Effector memory CD4-positive, alpha-beta T cell (primary cell): ENCODE data around the gene HPCA.

Experiments used
- DNase-seq, 3 donors: peaks; one replicate each; pipeline ENCODE4 v3.0.0-alpha.2; 2020
- H3K27ac ChIP-seq: 2 replicates; pipeline ENCODE4 v1.7.0; 2013; ENCODE audit warnings: mild to moderate bottlenecking, low read length, moderate library complexity; ENCODE audit not compliant: insufficient read depth, poor library complexity, severe bottlenecking
- H3K27me3 ChIP-seq: replicated peaks from 2 replicates; pipeline ENCODE4 v1.7.0; 2013; ENCODE audit warnings: mild to moderate bottlenecking, low read length; ENCODE audit not compliant: insufficient read depth, control insufficient read depth, poor library complexity, severe bottlenecking
- H3K36me3 ChIP-seq: 2 replicates; pipeline ENCODE4 v1.7.0; 2013; ENCODE audit warnings: mild to moderate bottlenecking, low read length, moderate library complexity; ENCODE audit not compliant: control insufficient read depth, insufficient read depth
- H3K4me1 ChIP-seq: 2 replicates; pipeline ENCODE4 v1.7.0; 2013; ENCODE audit warnings: low read length, mild to moderate bottlenecking; ENCODE audit not compliant: control insufficient read depth, insufficient read depth, poor library complexity, severe bottlenecking
- H3K4me3 ChIP-seq: 2 replicates; pipeline ENCODE4 v1.7.0; 2013; ENCODE audit warnings: low read length, low read depth, mild to moderate bottlenecking; ENCODE audit not compliant: insufficient read depth, poor library complexity, severe bottlenecking
- H3K9me3 ChIP-seq: 2 replicates; pipeline ENCODE4 v1.7.0; 2013; ENCODE audit warnings: mild to moderate bottlenecking, low read length, moderate library complexity; ENCODE audit not compliant: control insufficient read depth
- total RNA-seq, 3 donors: gene quantifications; one replicate each; lab custom pipeline; 2026; lab: John Stamatoyannopoulos, UW

The HPCA gene
- 0.17 to 0.19 (median 0.17) reads per million in 3 donors for total RNA-seq

DNA sequence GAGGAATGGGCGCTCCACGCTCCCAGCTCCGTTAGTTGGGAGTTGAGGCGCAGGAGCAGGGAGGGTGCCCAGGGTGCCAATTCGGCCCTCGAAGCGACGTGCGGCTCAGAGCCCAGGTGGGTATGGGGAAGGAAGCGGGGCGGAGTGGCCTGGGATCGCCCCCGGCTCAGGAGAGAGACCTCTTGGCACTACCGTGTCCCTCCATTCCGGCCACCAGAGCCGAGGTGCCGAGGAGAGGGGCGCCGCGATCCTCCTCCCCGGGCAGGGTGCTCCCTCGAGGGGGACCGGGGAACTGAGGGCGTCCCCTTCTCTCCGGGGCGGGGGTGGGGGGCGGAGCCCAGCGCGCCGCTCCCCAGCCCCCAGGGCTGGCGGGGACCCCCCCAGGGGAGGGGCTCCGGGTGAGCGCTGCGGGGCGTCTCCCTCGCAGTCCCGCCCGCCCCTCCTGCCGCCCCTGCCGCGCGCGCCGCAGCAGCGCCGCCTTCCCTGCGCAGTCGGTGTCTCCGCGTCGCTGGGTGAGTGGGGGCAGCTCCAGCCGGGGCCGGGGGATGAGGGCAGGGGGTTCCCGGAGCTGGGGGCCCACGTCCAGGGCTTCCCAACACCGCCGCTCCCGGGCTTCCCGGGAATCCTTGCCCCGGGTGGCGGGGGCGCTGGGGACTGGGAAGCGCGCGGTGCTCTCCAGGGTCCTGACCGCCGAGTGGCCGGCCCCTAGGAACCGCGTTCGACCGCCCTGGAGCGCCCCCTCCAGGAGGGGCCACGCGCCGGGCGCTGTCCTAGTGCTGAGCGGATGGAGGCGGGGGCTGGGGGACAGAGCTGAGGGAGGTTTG, at the start of gene HPCA:
TSS of gene HPCA (plus strand) at position 488 of the 824 bp plus-strand sequence. CDS start 2,408 bp downstream, outside the sequence.
- peaks cover 26% of the 10 kb centered on the region for H3K27me3 ChIP-seq
- H3K4me1 ChIP-seq, result peaks cover 3% of the 10 kb centered on the region
- H3K9me3 ChIP-seq, result no peaks in the 10 kb centered on the region
- no peak for DNase-seq
- H3K27ac ChIP-seq, result no peak within 1 kb of the TSS
- H3K4me3 ChIP-seq, result no peak within 1 kb of the TSS
- H3K36me3 ChIP-seq, result no peaks in the 10 kb centered on the region

GRCh38 chr1:32848354-32849063, 37.8 kb upstream of the HPCA start:
- peaks cover 3% of the 10 kb centered on the region for H3K36me3 ChIP-seq

DNA sequence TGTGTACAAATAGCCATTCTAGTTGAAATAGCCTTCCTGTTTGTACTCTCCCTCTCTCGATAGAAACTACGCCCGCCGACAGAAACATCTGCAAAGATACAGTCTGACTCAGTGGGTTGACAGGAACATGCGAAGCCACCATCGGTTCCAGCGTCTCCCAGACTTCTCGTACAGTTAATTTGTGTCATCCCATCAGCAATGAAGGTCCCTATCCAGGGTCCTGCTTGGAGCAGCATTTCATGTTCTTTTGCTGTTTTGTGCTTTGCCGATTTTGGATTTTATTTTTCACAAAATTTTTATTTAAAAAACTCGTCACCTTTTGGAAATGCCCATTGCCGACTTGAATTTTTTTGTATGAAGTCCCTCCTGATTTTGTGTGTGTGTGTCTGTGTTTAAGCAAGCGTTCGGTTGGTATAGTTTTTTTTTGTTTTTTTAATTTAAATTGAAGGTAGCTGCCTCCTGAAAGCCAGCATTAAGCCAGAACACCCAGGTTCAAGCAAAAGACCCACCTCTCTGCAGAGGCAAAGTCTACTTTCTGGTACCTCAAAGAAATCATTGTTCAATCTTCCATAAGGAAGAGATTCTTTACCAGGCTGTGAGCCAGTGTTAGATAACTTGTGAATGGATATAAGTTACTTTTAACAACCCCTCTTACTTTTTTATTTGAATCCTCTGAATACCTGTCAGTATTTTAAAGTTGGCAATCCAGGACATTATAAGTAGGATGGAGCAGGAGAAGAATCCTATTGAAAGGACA, 30.3 kb upstream of the HPCA start:
- Histone ChIP-seq H3K4me1 (no peaks in the 10 kb centered on the region), H3K36me3 (peaks cover 33% of the 10 kb centered on the region), H3K4me3 (no peak overlapping the region), H3K9me3 (no peaks in the 10 kb centered on the region), H3K27me3 (no peaks in the 10 kb centered on the region), H3K27ac (no peak overlapping the region)
- no peak for DNase-seq

More at GRCh38 chr1:32848354-32849063, 37.8 kb upstream of the HPCA start:
- Histone ChIP-seq H3K4me3 (no peak overlapping the region), H3K27me3 (no peaks in the 10 kb centered on the region), H3K9me3 (no peaks in the 10 kb centered on the region), H3K27ac (no peak overlapping the region), H3K4me1 (no peaks in the 10 kb centered on the region)
- no peak for DNase-seq

DNA sequence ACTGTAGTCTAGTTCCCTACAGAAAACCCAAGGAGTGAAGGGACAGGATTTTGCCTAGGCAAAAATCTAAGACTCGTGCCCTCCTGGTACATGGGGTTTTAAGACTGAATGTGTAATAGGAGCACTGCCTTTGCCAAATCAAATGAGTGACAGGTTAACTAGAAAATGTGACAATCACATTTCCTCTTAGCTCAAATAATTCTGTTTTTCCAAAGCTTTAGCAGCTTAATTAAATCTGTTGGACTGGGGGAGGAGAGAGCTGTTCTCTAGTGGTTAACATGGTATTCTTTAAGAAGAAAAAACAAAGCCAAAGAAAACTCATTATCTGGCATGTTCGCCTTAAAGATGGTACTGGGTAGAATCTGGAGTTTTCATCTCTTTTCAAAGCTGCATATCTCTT, 28.2 kb upstream of the HPCA start:
- Histone ChIP-seq H3K9me3 (no peaks in the 10 kb centered on the region), H3K27ac (no peak overlapping the region), H3K4me1 (no peaks in the 10 kb centered on the region), H3K36me3 (peaks cover 39% of the 10 kb centered on the region), H3K27me3 (no peaks in the 10 kb centered on the region), H3K4me3 (no peak overlapping the region)
- DNase-seq, result no peak

DNA sequence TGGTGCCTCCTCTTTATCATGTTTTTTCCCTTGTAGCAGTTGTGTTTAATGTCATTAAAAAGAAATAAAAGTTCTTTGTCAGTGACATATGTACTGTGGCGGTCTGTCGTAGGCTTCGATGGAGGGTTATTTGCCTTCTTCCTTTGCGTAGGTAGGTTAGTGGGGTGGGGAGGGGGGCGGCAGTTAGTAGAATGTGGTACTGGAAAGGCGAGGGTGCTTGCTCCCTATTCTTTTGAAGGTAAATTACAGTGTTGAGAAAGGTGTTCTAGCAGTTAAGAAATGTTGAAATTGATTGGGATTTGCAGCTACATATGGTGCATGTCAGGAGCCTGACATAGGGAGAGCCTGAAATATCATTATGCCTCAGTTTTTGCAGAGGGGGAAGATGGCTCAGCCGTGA, 27.5 kb upstream of the HPCA start:
- Histone ChIP-seq H3K27ac (no peak overlapping the region), H3K36me3 (peaks cover 39% of the 10 kb centered on the region), H3K9me3 (no peaks in the 10 kb centered on the region), H3K27me3 (no peaks in the 10 kb centered on the region), H3K4me3 (no peak overlapping the region), H3K4me1 (no peaks in the 10 kb centered on the region)
- DNase-seq, result no peak

DNA sequence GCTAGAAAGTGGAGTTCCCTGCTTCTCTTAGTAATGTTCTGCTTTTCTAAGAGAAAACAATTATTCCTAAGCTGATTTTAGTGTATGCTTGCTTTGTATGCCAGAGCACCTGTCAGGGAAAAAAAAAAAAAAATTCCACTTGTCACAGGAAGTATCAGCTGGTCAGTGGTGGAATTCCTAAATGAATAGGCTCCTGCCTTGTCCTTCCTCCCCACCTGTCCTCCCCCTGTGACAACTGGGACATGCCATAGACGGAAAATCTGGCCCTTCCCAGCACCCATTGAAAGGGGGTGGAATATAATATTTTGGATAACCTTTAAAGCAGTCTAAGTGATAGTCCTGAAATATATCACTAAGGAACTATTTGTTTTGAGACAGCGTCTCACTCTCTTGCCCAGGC, 26.4 kb upstream of the HPCA start:
- no peak for DNase-seq
- H3K27ac ChIP-seq, result no peak overlapping the region
- H3K9me3 ChIP-seq, result no peaks in the 10 kb centered on the region
- no peak overlapping the region for H3K4me3 ChIP-seq
- H3K36me3 ChIP-seq, result peaks cover 39% of the 10 kb centered on the region
- no peaks in the 10 kb centered on the region for H3K27me3 ChIP-seq
- no peaks in the 10 kb centered on the region for H3K4me1 ChIP-seq

- Histone ChIP-seq H3K9me3 (no peaks in the 10 kb centered on the region), H3K27me3 (no peaks in the 10 kb centered on the region), H3K4me1 (no peaks in the 10 kb centered on the region), H3K36me3 (peaks cover 35% of the 10 kb centered on the region), H3K4me3 (no peak overlapping the region), H3K27ac (no peak overlapping the region)
- no peak for DNase-seq
Measured at GRCh38 chr1:32860566-32860965, 25.7 kb upstream of the HPCA start.

- Histone ChIP-seq H3K4me3 (no peak overlapping the region), H3K27me3 (no peaks in the 10 kb centered on the region), H3K4me1 (no peaks in the 10 kb centered on the region), H3K36me3 (peaks cover 20% of the 10 kb centered on the region), H3K9me3 (no peaks in the 10 kb centered on the region), H3K27ac (no peak overlapping the region)
- no peak for DNase-seq
Measured at GRCh38 chr1:32861904-32862695, 24.2 kb upstream of the HPCA start.

DNA sequence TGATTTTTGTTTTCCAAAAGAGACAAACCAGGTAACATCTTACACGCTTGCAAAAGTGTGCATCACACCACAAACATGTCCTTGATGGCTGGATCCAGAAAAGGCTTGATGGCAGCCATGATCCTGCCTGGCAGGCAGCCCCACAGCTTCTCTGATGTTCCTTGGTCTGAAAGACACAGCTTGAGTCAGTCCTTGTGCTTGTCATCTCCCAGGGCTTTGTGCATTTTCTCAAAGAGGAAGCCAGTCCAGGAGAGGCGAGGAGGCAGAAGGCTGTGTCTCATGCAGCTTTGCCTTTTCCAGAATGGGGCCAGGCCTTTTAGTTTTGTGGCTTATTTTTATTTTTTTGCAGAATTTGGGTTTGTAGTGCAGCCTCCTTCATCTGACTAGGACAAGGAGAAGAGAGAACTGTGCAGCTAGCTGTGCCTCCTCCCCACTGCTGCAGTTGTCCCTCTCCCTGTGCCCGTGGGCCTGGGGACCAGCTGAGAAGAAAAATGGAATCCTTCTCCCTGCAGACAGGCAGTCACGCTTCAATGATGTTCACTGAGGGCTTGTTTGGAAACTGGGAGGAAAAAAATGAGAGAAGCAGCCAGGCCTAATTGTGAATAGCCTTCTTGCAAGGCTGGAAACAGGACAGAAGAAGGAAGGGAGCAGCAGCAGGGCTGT, 22.9 kb upstream of the HPCA start:
- no peaks in the 10 kb centered on the region for H3K27me3 ChIP-seq
- no peak overlapping the region for H3K27ac ChIP-seq
- peaks cover 11% of the 10 kb centered on the region for H3K36me3 ChIP-seq
- H3K4me1 ChIP-seq, result no peaks in the 10 kb centered on the region
- no peak for DNase-seq
- no peaks in the 10 kb centered on the region for H3K9me3 ChIP-seq
- no peak overlapping the region for H3K4me3 ChIP-seq
